ENCODE data around the gene ADPRHL1. TPM values are rescaled to one million over a fixed set of nuclear protein-coding genes. Genes with fewer than 3 reads are reported as not detected.

Gene ADPRHL1
- total RNA-seq, 2 experiments from 2014 or later, result 0.42 to 0.47 TPM

DNA sequence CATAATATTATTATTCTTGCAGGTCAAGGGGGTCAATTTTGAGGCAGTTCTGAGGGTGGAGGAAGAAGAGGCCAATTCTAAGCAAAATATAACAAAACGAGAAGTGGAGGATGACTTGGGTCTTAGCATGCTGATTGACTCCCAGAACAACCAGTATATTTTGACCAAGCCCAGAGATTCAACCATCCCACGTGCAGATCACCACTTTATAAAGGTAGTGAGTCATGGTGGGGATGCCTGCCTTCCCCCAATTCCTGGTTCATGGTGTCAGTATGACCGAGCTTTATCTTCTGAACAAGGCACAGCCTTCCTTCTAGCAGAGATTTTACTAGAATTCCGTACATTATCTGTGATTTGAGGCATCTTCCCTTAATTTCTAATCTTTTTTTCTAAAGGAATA lies 46.6 kb upstream of the ADPRHL1 start:
- Mint-ChIP-seq H3K9me3 (no peaks in the 10 kb centered on the region), H3K4me1 (ENCODE audit: low read depth) (peaks cover 23% of the 10 kb centered on the region), H3K36me3 (ENCODE audit: low read depth) (peaks cover 82% of the 10 kb centered on the region), H3K27ac (no peak overlapping the region), H3K27me3 (no peaks in the 10 kb centered on the region), H3K4me3 (no peak overlapping the region)
- Histone ChIP-seq H3K4me1 (ENCODE audit: insufficient read depth, low read length) (peaks cover 17% of the 10 kb centered on the region), H3K4me3 (ENCODE audit: low read length) (no peak overlapping the region), H3K27ac (ENCODE audit: low read depth in 1 of 2, low read length in 2 of 2) (no peak overlapping the region), H3K36me3 (ENCODE audit: insufficient read depth, low read length) (peaks cover 74% of the 10 kb centered on the region), H3K9me3 (ENCODE audit: control insufficient read depth in 1 of 2, insufficient read depth in 1 of 2, low read length in 2 of 2) (no peaks in the 10 kb centered on the region), H3K27me3 (ENCODE audit: control insufficient read depth in 1 of 2, insufficient read depth in 2 of 2, low read length in 2 of 2) (no peaks in the 10 kb centered on the region)
- no peak for ATAC-seq (ENCODE audit: poor library complexity)
- ChIA-PET CTCF (no interaction called here), POLR2A (no interaction called here)
- TF ChIP-seq, protein P1, sequence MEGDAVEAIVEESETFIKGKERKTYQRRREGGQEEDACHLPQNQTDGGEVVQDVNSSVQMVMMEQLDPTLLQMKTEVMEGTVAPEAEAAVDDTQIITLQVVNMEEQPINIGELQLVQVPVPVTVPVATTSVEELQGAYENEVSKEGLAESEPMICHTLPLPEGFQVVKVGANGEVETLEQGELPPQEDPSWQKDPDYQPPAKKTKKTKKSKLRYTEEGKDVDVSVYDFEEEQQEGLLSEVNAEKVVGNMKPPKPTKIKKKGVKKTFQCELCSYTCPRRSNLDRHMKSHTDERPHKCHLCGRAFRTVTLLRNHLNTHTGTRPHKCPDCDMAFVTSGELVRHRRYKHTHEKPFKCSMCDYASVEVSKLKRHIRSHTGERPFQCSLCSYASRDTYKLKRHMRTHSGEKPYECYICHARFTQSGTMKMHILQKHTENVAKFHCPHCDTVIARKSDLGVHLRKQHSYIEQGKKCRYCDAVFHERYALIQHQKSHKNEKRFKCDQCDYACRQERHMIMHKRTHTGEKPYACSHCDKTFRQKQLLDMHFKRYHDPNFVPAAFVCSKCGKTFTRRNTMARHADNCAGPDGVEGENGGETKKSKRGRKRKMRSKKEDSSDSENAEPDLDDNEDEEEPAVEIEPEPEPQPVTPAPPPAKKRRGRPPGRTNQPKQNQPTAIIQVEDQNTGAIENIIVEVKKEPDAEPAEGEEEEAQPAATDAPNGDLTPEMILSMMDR (IDR thresholded peaks at IDR 0.05), result no peak
- no peak for DNase-seq
- intact Hi-C loops (cut with DNase I, micrococcal nuclease), result loop anchor here in 1 of 2 experiments (10.0 kb wide), 1 partner anchor 295 kb away; the partner anchor contains the start of genes CUL4A and PCID2

DNA sequence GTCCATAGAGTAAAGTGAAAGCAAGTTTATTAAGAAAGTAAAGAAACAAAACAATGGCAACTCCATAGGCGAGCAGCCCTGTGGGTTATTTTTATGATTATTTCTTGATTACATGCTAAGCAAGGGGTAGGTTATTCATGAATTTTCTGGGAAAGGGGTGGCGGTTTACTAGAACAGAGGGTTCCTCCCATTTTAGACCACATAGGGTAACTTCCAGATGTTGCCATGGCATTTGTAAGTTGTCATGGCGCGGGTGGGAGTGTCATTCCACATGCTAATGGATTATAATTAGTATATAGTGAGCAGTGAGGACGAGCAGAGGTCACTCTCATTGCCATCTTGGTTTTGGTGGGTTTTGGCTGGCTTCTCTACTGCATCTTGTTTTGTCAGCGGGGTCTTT lies 45.6 kb upstream of the ADPRHL1 start:
- peaks cover 74% of the 10 kb centered on the region for H3K36me3 ChIP-seq (ENCODE audit: insufficient read depth, low read length)
- TF ChIP-seq, protein P1 (IDR thresholded peaks at IDR 0.05), result no peak
- POLR2A ChIA-PET, result no interaction called here
- H3K9me3 ChIP-seq (ENCODE audit: control insufficient read depth in 1 of 2, insufficient read depth in 1 of 2, low read length in 2 of 2), result no peaks in the 10 kb centered on the region
- H3K27me3 Mint-ChIP-seq, result no peaks in the 10 kb centered on the region
- H3K4me3 Mint-ChIP-seq, result no peak overlapping the region
- H3K27ac ChIP-seq (ENCODE audit: low read depth in 1 of 2, low read length in 2 of 2), result no peak overlapping the region
- peaks cover 74% of the 10 kb centered on the region for H3K36me3 Mint-ChIP-seq (ENCODE audit: low read depth)
- H3K4me3 ChIP-seq (ENCODE audit: low read length), result no peak overlapping the region
- no peaks in the 10 kb centered on the region for H3K9me3 Mint-ChIP-seq
- CTCF ChIA-PET, result no interaction called here
- no peaks in the 10 kb centered on the region for H3K27me3 ChIP-seq (ENCODE audit: control insufficient read depth in 1 of 2, insufficient read depth in 2 of 2, low read length in 2 of 2)
- intact Hi-C loops (cut with DNase I, micrococcal nuclease), result loop anchor here in 1 of 2 experiments (10.0 kb wide), 1 partner anchor 294 kb away; the partner anchor contains the start of genes CUL4A and PCID2
- no peak overlapping the region for H3K27ac Mint-ChIP-seq
- DNase-seq (no peak), ATAC-seq (ENCODE audit: poor library complexity) (no peak)
- peaks cover 33% of the 10 kb centered on the region for H3K4me1 Mint-ChIP-seq (ENCODE audit: low read depth)
- peaks cover 17% of the 10 kb centered on the region for H3K4me1 ChIP-seq (ENCODE audit: insufficient read depth, low read length)

DNA sequence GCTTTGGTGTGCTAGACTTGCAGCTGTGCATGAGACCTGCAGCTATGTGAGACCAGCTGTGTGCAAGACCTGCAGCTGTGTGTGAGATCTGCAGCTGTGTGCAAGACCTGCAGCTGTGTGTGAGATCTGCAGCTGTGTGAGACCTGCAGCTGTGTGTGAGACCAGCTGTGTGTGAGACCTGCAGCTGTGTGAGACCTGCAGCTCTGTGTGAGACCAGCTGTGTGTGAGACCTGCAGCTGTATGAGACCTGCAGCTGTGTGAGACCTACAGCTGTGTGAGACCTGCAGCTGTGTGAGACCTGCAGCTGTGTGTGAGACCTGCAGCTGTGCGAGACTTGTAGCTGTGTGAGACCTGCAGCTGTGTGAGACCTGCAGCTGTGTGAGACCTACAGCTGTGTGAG lies 43.9 kb upstream of the ADPRHL1 start:
- H3K27ac ChIP-seq (ENCODE audit: low read depth in 1 of 2, low read length in 2 of 2), result no peak overlapping the region
- Mint-ChIP-seq H3K9me3 (no peaks in the 10 kb centered on the region), H3K36me3 (ENCODE audit: low read depth) (peaks cover 61% of the 10 kb centered on the region), H3K27ac (no peak overlapping the region), H3K27me3 (no peaks in the 10 kb centered on the region), H3K4me3 (no peak overlapping the region), H3K4me1 (ENCODE audit: low read depth) (peaks cover 45% of the 10 kb centered on the region)
- ATAC-seq (ENCODE audit: poor library complexity) (no peak), DNase-seq (no peak)
- no peaks in the 10 kb centered on the region for H3K27me3 ChIP-seq (ENCODE audit: control insufficient read depth in 1 of 2, insufficient read depth in 2 of 2, low read length in 2 of 2)
- H3K36me3 ChIP-seq (ENCODE audit: insufficient read depth, low read length), result peaks cover 65% of the 10 kb centered on the region
- ChIA-PET POLR2A (interaction anchor here (0.6 kb wide), 1 partner anchor 338 kb away, joined by 3 read pairs; no protein-coding TSS in a partner anchor), CTCF (no interaction called here)
- H3K4me1 ChIP-seq (ENCODE audit: insufficient read depth, low read length), result peaks cover 20% of the 10 kb centered on the region
- intact Hi-C loops (cut with DNase I, micrococcal nuclease), result loop anchor here in 1 of 2 experiments (10.0 kb wide), 1 partner anchor 292 kb away; the partner anchor contains the start of genes CUL4A and PCID2
- TF ChIP-seq, protein P1 (IDR thresholded peaks at IDR 0.05), result no peak
- H3K9me3 ChIP-seq (ENCODE audit: control insufficient read depth in 1 of 2, insufficient read depth in 1 of 2, low read length in 2 of 2), result no peaks in the 10 kb centered on the region
- no peak overlapping the region for H3K4me3 ChIP-seq (ENCODE audit: low read length)

Data from CD4-positive, alpha-beta T cell (primary cell).